CD4-positive, alpha-beta T cell treated with Interleukin-6 for 4 hours (primary cell): Measurements from ENCODE around the gene SULT1C2.

Experiments
- DNase-seq: peaks from one replicate; pipeline ENCODE4 v3.0.0-alpha.2; 2020; ENCODE audit warnings: mixed read lengths

The SULT1C2 gene

GRCh38 chr2:108297436-108298141 is 8.9 kb downstream of the SULT1C2 start:
- no peak for DNase-seq

- no peak for DNase-seq
Observed at GRCh38 chr2:108301558-108301957, 12.9 kb downstream of the SULT1C2 start.

GRCh38 chr2:108304975-108305374 is 16.3 kb downstream of the SULT1C2 start:
- no peak for DNase-seq

GRCh38 chr2:108305901-108306300 is 17.2 kb downstream of the SULT1C2 start:
- no peak for DNase-seq

GRCh38 chr2:108309903-108310302 is 21.2 kb downstream of the SULT1C2 start:
- no peak for DNase-seq

- no peak for DNase-seq
Observed at GRCh38 chr2:108314586-108315296, 26.0 kb downstream of the SULT1C2 start.

- DNase-seq: no peak
Observed at GRCh38 chr2:108315444-108315934, 26.8 kb downstream of the SULT1C2 start.

- no peak for DNase-seq
Observed at GRCh38 chr2:108316033-108316432, 27.3 kb downstream of the SULT1C2 start.

GRCh38 chr2:108316461-108317258 is 28.0 kb downstream of the SULT1C2 start:
- DNase-seq: no peak

- no peak for DNase-seq
Observed at GRCh38 chr2:108320326-108320922, 31.7 kb downstream of the SULT1C2 start.

GRCh38 chr2:108323619-108324018 is 34.9 kb downstream of the SULT1C2 start:
- DNase-seq: no peak

- DNase-seq: no peak
Observed at GRCh38 chr2:108324531-108325255, 36.0 kb downstream of the SULT1C2 start.

- no peak for DNase-seq
Observed at GRCh38 chr2:108325756-108326155, 37.1 kb downstream of the SULT1C2 start.

GRCh38 chr2:108329771-108330170 is 41.1 kb downstream of the SULT1C2 start:
- no peak for DNase-seq

- DNase-seq: no peak
Observed at GRCh38 chr2:108330979-108331378, 42.3 kb downstream of the SULT1C2 start.

- no peak for DNase-seq
Observed at GRCh38 chr2:108345951-108346350, 57.3 kb downstream of the SULT1C2 start.

- DNase-seq: no peak
Observed at GRCh38 chr2:108346827-108347226, 58.1 kb downstream of the SULT1C2 start.

- DNase-seq: no peak
Observed at GRCh38 chr2:108347786-108348185, 59.1 kb downstream of the SULT1C2 start.

GRCh38 chr2:108348816-108349570 is 60.3 kb downstream of the SULT1C2 start:
- no peak for DNase-seq

- no peak for DNase-seq
Observed at GRCh38 chr2:108349571-108349928, 60.9 kb downstream of the SULT1C2 start.

GRCh38 chr2:108351889-108352288 is 63.2 kb downstream of the SULT1C2 start:
- DNase-seq: no peak

GRCh38 chr2:108354136-108354535 is 65.4 kb downstream of the SULT1C2 start:
- no peak for DNase-seq
